ENCODE measurements around the gene VPS16.
"Not testable (repeated sequence)": the region's sequence is repeated elsewhere in the genome, so short reads cannot be mapped to it uniquely, and the experiment has no call there.

VPS16 gene

GRCh38 chr20:2807929-2808328, 32.6 kb upstream of the VPS16 start:
- DNase-seq, result not testable (repeated sequence)

GRCh38 chr20:2809690-2810089, 30.9 kb upstream of the VPS16 start:
- DNase-seq, result no peak

GRCh38 chr20:2812189-2812588, 28.4 kb upstream of the VPS16 start:
- DNase-seq, result no peak

- no peak for DNase-seq
These were observed 26.5 kb upstream of the VPS16 start for GRCh38 chr20:2814076-2814475.

GRCh38 chr20:2814587-2815051, 25.9 kb upstream of the VPS16 start, which contains the start of gene C20orf141:
Gene C20orf141 (plus strand): TSS chr20:2814987. CDS start chr20:2815185, 198 bp downstream.
- no peak for DNase-seq

- no peak for DNase-seq
These were observed 25.2 kb upstream of the VPS16 start for GRCh38 chr20:2815242-2815900.

- DNase-seq, result no peak
These were observed 24.4 kb upstream of the VPS16 start, which contains the start of gene TMEM239 for GRCh38 chr20:2816030-2816582. Gene TMEM239 (plus strand): TSS chr20:2816364. CDS start chr20:2816555, 191 bp downstream.

- DNase-seq, result no peak
These were observed 23.8 kb upstream of the VPS16 start for GRCh38 chr20:2816583-2817340.

- no peak for DNase-seq
These were observed 23.2 kb upstream of the VPS16 start for GRCh38 chr20:2817341-2817726.

- no peak for DNase-seq
These were observed 22.5 kb upstream of the VPS16 start for GRCh38 chr20:2817891-2818595.

GRCh38 chr20:2820084-2820895, 20.3 kb upstream of the VPS16 start:
- DNase-seq, result no peak

- DNase-seq, result no peak
These were observed 19.4 kb upstream of the VPS16 start for GRCh38 chr20:2820896-2821869.

GRCh38 chr20:2822073-2822472, 18.5 kb upstream of the VPS16 start:
- no peak for DNase-seq

GRCh38 chr20:2825761-2826160, 14.8 kb upstream of the VPS16 start:
- no peak for DNase-seq

- DNase-seq, result no peak
These were observed 13.9 kb upstream of the VPS16 start for GRCh38 chr20:2826655-2827054.

GRCh38 chr20:2829376-2829775, 11.2 kb upstream of the VPS16 start:
- no peak for DNase-seq

GRCh38 chr20:2831206-2831605, 9.3 kb upstream of the VPS16 start:
- DNase-seq, result not testable (repeated sequence)

GRCh38 chr20:2833761-2834160, 6.8 kb upstream of the VPS16 start:
- DNase-seq, result no peak

GRCh38 chr20:2834401-2835110, 6.0 kb upstream of the VPS16 start:
- DNase-seq, result no peak

GRCh38 chr20:2835331-2835796, 5.2 kb upstream of the VPS16 start:
- DNase-seq, result no peak

All from retina (tissue), 1 donor.